ENCODE measurements around the gene SRGAP1.

DNA sequence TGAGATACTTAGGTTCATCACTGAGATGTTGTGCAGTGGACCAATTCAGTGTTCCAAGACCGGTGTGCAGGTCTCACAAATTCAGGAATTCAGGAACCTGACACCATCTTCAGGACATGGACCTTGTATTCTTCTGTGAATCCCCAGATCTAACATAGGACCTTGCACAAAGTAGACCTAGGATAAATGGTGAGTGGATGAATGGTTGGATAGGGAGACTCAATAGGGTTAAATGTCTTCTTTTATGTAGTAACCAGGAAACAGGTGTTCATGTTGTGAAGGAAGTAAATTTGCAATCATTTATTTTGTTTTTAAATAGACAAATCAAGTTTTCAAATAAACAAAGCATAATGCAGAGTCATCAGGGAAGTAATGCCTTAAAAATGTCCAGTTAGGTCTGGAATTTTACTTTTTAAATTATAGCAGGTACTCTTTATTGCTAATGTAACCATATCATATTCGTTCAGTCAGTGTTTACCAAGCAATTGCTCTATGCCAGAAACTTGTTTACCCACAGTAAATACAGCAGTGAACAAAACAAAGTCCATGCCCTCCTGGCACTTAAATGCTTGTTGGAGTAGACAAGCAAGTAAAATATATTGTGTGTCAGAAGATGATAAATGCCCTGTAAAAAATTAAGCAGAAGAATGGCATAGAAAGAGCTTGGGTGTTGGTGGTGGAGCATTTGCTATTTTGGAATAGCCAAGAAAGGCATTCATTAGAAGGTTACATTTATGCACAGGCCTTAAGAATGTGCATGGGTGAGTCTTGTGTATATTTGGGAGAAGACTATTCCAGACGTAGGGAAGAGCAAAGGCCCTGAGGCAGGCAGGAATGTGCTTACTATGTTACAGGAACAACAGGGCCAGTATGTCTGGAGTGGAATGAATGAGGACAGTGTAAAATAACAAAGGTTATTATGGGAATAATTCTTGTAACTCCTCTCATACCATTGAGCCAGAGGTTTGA is 38.5 kb upstream of the SRGAP1 start:
- TF ChIP-seq, protein P1, sequence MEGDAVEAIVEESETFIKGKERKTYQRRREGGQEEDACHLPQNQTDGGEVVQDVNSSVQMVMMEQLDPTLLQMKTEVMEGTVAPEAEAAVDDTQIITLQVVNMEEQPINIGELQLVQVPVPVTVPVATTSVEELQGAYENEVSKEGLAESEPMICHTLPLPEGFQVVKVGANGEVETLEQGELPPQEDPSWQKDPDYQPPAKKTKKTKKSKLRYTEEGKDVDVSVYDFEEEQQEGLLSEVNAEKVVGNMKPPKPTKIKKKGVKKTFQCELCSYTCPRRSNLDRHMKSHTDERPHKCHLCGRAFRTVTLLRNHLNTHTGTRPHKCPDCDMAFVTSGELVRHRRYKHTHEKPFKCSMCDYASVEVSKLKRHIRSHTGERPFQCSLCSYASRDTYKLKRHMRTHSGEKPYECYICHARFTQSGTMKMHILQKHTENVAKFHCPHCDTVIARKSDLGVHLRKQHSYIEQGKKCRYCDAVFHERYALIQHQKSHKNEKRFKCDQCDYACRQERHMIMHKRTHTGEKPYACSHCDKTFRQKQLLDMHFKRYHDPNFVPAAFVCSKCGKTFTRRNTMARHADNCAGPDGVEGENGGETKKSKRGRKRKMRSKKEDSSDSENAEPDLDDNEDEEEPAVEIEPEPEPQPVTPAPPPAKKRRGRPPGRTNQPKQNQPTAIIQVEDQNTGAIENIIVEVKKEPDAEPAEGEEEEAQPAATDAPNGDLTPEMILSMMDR (IDR thresholded peaks at IDR 0.05), result no peak
- TF ChIP-seq POLR2AphosphoS5 (IDR thresholded peaks at IDR 0.05) (no peak), EP300 (IDR thresholded peaks at IDR 0.05) (no peak)

Measured in upper lobe of left lung (tissue), 4 donors.